BJ (cell line): ENCODE results near the gene GLIPR1L2. TPM values are rescaled to one million over a fixed set of nuclear protein-coding genes. Genes with fewer than 3 reads are reported as not detected.
"Not testable (repeated sequence)": the region's sequence is repeated elsewhere in the genome, so short reads cannot be mapped to it uniquely, and the experiment has no call there.

Experiments
- CTCF ChIA-PET: fragments of 350-600 bp; formaldehyde crosslinking; extraction: SDS; loops from one replicate; lab custom pipeline; 2021; ENCODE audit warnings: antibody characterized with exemption, inconsistent platforms; lab: Yijun Ruan, JAX
- POLR2A ChIA-PET: fragments of 300-600 bp; sonication (Branson Sonifier 250); formaldehyde crosslinking; extraction: SDS; loops from one replicate; lab custom pipeline; 2021; ENCODE audit warnings: antibody characterized with exemption; lab: Charles Lee
- DNase-seq: peaks from one replicate; pipeline ENCODE4 v3.0.0-alpha.2; 2011; ENCODE audit warnings: low read depth
- H3K27me3 ChIP-seq: 2 replicates; pipeline ENCODE4 v1.6.0; 2011; ENCODE audit warnings: low read length; ENCODE audit not compliant: control insufficient read depth, insufficient read depth
- H3K36me3 ChIP-seq: 2 replicates; pipeline ENCODE4 v1.5.1; 2011; ENCODE audit warnings: low read length; ENCODE audit not compliant: control insufficient read depth, insufficient read depth
- H3K4me3 ChIP-seq: 2 replicates; pipeline ENCODE4 v1.5.1; 2011; ENCODE audit warnings: low read depth, mild to moderate bottlenecking, control low read depth, low read length
- CTCF ChIP-seq: IDR thresholded peaks from 2 replicates; pipeline ENCODE4 v1.5.1; 2011; ENCODE audit warnings: low read depth, mild to moderate bottlenecking, control low read depth, inconsistent platforms, low read length, moderate library complexity; ENCODE audit not compliant: insufficient read depth
- polyA plus RNA-seq: library from polyadenylated mRNA; depleted of rRNA; stranded (reverse); fragments of >200 nt; gene quantifications from 2 replicates; pipeline ENCODE4 v1.2.3, GENCODE V29; 2011

The GLIPR1L2 gene
- polyA plus RNA-seq, 1 experiment, result 0.21 TPM

- TF ChIP-seq CTCF, result no peak
- peak; percentile 18 for DNase-seq
- H3K36me3 ChIP-seq, result no peaks in the 10 kb centered on the region
- ChIA-PET POLR2A (no interaction called here), CTCF (no interaction called here)
- H3K27me3 ChIP-seq, result no peaks in the 10 kb centered on the region
- H3K4me3 ChIP-seq, result no peak overlapping the region
Measured at GRCh38 chr12:75444429-75445136, 53.7 kb downstream of the GLIPR1L2 start.

- DNase-seq, H3K27me3 ChIP-seq, H3K36me3 ChIP-seq, CTCF ChIA-PET, H3K4me3 ChIP-seq, POLR2A ChIA-PET: not testable (repeated sequence)
Measured at GRCh38 chr12:75445137-75445507, 54.2 kb downstream of the GLIPR1L2 start.

GRCh38 chr12:75446857-75447256 lies 56.0 kb downstream of the GLIPR1L2 start:
- TF ChIP-seq CTCF, result no peak
- POLR2A ChIA-PET, result no interaction called here
- peak; percentile 53 for DNase-seq
- CTCF ChIA-PET, result interaction anchor here (0.6 to 1.6 kb wide), 2 partner anchors 56 to 70 kb away, joined by 3 to 7 read pairs; no protein-coding TSS in a partner anchor
- Histone ChIP-seq H3K36me3 (no peaks in the 10 kb centered on the region), H3K4me3 (no peak overlapping the region), H3K27me3 (no peaks in the 10 kb centered on the region)

- ChIA-PET POLR2A (no interaction called here), CTCF (no interaction called here)
- Histone ChIP-seq H3K4me3 (no peak overlapping the region), H3K36me3 (no peaks in the 10 kb centered on the region), H3K27me3 (no peaks in the 10 kb centered on the region)
- TF ChIP-seq CTCF, result no peak
- DNase-seq, result no peak
Measured at GRCh38 chr12:75447691-75448393, 57.0 kb downstream of the GLIPR1L2 start.

- Histone ChIP-seq H3K27me3 (no peaks in the 10 kb centered on the region), H3K36me3 (no peaks in the 10 kb centered on the region), H3K4me3 (no peak overlapping the region)
- ChIA-PET POLR2A (no interaction called here), CTCF (interaction anchor here (1.0 kb wide), 1 partner anchor 120 kb away, joined by 3 read pairs; no protein-coding TSS in a partner anchor)
- TF ChIP-seq CTCF, result no peak
- DNase-seq, result no peak
Measured at GRCh38 chr12:75452675-75453330, 61.9 kb downstream of the GLIPR1L2 start.
